ENCODE data around the gene GTPBP6.

GRCh38 chrX:360496-361150 is 42.0 kb upstream of the GTPBP6 start:
- TF ChIP-seq GATA3 (IDR thresholded peaks at IDR 0.05; ENCODE audit: low read depth, low read length) (no peak), GATA2 (IDR thresholded peaks at IDR 0.05; ENCODE audit: low read depth, low read length) (no peak)

Data from SH-SY5Y (cell line).